GM12874 (cell line): ENCODE measurements around the gene NPY1R.

Experiments
- TF ChIP-seq, protein P1 (sequence below): IDR thresholded peaks from 2 replicates; pipeline ENCODE4 v1.5.1; 2011; ENCODE audit warnings: low read depth, mild to moderate bottlenecking, control low read depth, low read length, moderate library complexity; ENCODE audit not compliant: insufficient read depth

NPY1R gene

DNA sequence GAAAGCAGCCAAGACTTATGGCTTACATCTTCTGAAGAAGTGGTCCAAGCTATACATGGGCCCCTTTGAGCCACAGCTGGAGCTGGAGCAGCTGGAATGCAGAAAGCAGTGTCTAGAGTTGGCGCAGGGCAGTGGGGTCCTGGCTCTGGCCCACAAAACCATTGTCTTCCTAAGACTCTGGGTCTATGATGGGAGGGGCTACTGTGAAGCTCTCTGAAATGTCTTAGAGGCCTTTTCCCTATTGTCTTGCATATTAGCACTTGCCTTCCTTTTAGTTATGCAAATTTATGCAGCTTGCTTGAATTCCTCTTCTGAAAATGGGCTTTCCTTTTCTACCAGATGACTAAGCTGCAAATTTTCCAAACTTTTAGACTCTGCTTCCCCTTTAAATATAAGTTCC lies 15.3 kb downstream of the NPY1R start:
- TF ChIP-seq, protein P1, sequence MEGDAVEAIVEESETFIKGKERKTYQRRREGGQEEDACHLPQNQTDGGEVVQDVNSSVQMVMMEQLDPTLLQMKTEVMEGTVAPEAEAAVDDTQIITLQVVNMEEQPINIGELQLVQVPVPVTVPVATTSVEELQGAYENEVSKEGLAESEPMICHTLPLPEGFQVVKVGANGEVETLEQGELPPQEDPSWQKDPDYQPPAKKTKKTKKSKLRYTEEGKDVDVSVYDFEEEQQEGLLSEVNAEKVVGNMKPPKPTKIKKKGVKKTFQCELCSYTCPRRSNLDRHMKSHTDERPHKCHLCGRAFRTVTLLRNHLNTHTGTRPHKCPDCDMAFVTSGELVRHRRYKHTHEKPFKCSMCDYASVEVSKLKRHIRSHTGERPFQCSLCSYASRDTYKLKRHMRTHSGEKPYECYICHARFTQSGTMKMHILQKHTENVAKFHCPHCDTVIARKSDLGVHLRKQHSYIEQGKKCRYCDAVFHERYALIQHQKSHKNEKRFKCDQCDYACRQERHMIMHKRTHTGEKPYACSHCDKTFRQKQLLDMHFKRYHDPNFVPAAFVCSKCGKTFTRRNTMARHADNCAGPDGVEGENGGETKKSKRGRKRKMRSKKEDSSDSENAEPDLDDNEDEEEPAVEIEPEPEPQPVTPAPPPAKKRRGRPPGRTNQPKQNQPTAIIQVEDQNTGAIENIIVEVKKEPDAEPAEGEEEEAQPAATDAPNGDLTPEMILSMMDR = no peak

DNA sequence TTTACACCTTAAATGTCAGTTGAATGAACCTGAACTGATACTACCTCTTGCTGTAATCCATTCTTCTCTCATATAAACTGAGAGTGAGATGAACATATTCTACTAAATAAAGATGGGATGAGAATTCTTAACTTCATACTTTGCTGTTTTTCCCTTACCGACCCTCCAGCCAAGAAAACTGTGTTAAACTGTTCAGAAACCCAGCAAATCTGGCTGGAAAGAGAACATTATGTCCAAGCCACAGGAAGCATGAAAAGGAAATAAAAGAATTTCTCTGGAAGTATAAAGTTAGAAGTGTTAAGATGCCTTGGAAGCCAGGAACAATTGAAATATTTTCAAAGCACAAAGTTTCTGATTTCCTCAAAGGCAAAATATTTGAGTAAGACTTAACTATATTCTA lies 22.9 kb downstream of the NPY1R start:
- TF ChIP-seq, protein P1 = no peak

DNA sequence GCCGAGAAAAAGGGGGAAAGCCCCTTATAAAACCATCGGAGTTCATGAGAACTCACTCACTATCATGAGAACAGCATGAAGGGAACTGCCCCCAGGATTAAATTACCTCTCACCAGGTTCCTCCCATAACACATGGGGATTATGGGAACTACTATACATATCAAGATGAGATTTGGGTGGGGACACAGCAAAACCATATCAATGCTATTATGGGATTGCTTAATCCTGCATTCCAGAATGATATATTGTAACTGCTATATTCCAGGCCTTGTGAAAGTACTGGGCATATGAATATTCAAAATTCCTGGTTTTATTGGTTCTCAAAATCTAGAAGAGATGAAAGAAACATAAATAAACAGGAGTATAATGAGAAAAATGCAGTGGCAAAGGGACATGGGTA lies 29.3 kb downstream of the NPY1R start:
- TF ChIP-seq, protein P1 = no peak

DNA sequence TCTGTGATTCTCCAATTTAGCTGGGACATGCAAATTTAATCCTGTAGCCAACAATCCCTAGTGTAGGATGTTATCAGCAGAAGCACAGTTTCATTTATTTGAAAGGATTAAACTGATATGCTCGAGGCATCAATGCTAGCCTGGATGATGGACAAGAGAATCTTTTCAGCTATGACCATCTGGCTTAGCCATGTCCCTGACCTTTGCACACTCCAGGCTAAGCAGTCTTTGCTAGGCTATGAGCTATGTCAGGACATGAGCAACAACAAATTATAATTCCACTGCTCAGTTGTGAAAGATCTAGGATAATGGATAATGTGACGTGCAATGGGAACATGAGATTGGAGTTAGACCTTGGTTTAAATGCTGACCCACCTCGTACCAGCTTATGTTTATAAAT lies 32.0 kb downstream of the NPY1R start:
- TF ChIP-seq, protein P1 = no peak

DNA sequence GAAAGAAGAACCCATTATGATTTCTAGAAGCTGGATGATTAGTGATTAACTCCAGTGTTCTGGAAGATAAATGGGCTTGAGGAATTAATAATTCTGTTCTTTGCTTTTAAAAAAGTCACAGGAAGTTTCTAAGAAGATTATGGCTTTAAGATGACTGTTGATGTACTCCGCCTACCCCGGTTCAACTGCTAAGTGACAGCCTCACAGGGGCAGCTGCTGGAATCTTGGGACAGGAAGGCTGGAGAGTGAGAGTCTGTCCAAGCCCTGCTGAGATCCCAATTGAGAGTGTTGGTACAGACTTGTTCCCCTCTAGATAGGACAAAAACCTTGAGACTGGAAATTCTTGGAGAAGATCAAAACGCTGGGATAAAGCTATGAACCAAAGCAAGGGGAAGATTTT lies 37.3 kb downstream of the NPY1R start:
- TF ChIP-seq, protein P1 = no peak

DNA sequence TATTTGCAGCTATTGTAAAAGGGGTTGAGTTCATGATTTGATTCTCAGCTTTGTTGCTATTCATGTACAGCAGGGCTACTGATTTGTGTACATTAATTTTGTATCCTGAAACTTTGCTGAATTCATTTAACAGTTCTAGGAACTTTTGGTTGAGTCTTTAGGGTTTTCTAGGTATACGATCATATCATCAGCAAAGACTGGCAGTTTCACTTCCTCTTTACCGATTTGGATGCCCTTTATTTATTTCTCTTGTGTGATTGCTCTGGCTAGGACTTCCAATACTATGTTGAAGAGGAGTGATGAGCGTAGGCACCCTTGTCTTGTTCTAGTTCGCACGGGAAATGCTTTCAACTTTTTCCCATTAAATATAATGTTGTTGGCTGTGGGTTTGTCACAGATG lies 48.1 kb downstream of the NPY1R start:
- TF ChIP-seq, protein P1 = no peak

DNA sequence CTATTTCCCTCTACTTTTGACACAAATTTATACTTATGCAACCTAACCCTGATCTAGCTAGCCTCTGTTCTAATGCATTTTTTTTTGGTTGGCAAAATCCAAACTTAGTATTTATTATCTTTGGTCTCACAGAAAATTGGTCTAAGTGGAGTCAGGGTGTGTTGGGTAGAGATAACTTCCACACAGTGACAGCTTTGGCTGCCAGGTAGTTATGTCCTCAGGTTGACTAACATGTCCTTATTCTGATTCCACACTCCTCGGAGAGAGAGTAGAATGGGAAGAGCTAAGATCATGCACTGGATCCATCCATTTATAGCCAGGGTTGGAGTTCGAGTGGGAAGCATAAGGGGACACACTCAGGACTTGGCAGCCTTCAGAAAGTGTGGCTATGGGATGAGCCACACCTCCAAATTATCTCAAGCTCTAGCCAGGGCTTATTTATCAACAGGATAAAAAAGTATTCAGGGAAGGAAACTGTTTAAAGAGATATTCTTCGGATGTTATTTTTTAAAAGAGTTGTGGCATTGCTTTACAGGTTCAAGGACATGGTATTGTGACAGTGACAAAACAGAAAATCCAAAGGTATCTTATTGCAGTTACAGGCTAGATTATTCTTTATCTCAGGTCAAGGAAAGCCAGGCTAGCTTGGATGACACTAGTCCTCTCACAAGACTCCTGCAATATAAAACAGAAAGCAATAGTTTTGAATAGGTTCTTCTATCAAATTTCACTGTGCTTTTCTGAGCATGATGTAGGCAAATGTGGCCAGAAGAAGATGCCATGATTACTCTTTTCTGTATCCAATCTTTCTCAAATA lies 51.5 kb downstream of the NPY1R start:
- TF ChIP-seq, protein P1 = no peak
